Esophagus squamous epithelium (tissue), 4 donors: ENCODE data around the gene GTF3A.

Source experiments
- CTCF ChIP-seq, 6 experiments: fragments of 450-650 bp in 4 of 6; fragments of 200-600 bp in 2 of 6; sonication (generic) in 2 of 6; IDR thresholded peaks; one replicate each; pipeline ENCODE4 v1.5.1; 2016 to 2019; ENCODE audit warnings: antibody characterized with exemption in 6 of 6, mild to moderate bottlenecking in 4 of 6, moderate library complexity in 4 of 6
- POLR2A ChIP-seq, 4 donors: fragments of 450-650 bp; IDR thresholded peaks; one replicate each; pipeline ENCODE4 v1.6.1; 2017; ENCODE audit warnings: antibody characterized with exemption in 4 of 4, mild to moderate bottlenecking in 4 of 4, moderate library complexity in 3 of 4

- TF ChIP-seq CTCF (IDR thresholded peaks at IDR 0.05) (no peak), POLR2A (IDR thresholded peaks at IDR 0.05) (no peak)
Observed at GRCh38 chr13:27421101-27421871, 3.1 kb upstream of the GTF3A start.
